BJ (cell line): ENCODE results near the gene ANP32A. TPM values are rescaled to one million over a fixed set of nuclear protein-coding genes. Genes with fewer than 3 reads are reported as not detected.

Source experiments
- CTCF ChIA-PET: fragments of 350-600 bp; formaldehyde crosslinking; extraction: SDS; loops from one replicate; lab custom pipeline; 2021; ENCODE audit warnings: antibody characterized with exemption, inconsistent platforms; lab: Yijun Ruan, JAX
- POLR2A ChIA-PET: fragments of 300-600 bp; sonication (Branson Sonifier 250); formaldehyde crosslinking; extraction: SDS; loops from one replicate; lab custom pipeline; 2021; ENCODE audit warnings: antibody characterized with exemption; lab: Charles Lee
- DNase-seq: peaks from one replicate; pipeline ENCODE4 v3.0.0-alpha.2; 2011; ENCODE audit warnings: low read depth
- H3K27me3 ChIP-seq: 2 replicates; pipeline ENCODE4 v1.6.0; 2011; ENCODE audit warnings: low read length; ENCODE audit not compliant: control insufficient read depth, insufficient read depth
- H3K36me3 ChIP-seq: 2 replicates; pipeline ENCODE4 v1.5.1; 2011; ENCODE audit warnings: low read length; ENCODE audit not compliant: control insufficient read depth, insufficient read depth
- H3K4me3 ChIP-seq: 2 replicates; pipeline ENCODE4 v1.5.1; 2011; ENCODE audit warnings: low read depth, mild to moderate bottlenecking, control low read depth, low read length
- CTCF ChIP-seq: IDR thresholded peaks from 2 replicates; pipeline ENCODE4 v1.5.1; 2011; ENCODE audit warnings: low read depth, mild to moderate bottlenecking, control low read depth, inconsistent platforms, low read length, moderate library complexity; ENCODE audit not compliant: insufficient read depth
- polyA plus RNA-seq: library from polyadenylated mRNA; depleted of rRNA; stranded (reverse); fragments of >200 nt; gene quantifications from 2 replicates; pipeline ENCODE4 v1.2.3, GENCODE V29; 2011

ANP32A gene
- polyA plus RNA-seq, 1 experiment: 36.2 TPM

DNA sequence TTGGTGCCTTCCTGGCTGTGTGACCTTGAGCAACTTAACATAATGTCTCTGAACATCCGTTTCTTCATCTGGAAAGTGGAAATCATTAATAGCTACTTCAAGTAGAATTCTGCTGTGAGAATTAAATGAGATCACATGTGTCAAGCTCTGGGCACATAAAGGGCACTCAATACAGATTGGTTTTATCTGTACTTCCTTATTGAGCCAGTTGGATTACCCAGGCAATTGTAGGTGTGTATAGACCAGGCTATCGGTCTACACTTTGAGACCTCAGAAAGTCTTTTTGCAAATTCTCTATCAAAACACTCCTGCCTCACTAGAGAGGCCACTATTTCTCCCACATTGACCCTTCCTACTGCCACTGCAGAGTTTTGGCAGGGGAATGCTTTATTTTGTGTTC, 47.7 kb downstream of the ANP32A start:
- no peak for TF ChIP-seq CTCF
- DNase-seq: no peak
- Histone ChIP-seq H3K27me3 (no peaks in the 10 kb centered on the region), H3K36me3 (peaks cover 4% of the 10 kb centered on the region; the same call in 1 of the 2 replicates), H3K4me3 (no peak overlapping the region)
- POLR2A ChIA-PET: interaction anchor here (0.5 kb wide), 1 partner anchor 104 kb away, joined by 3 read pairs; no protein-coding TSS in a partner anchor
- CTCF ChIA-PET: interaction anchor here (1.8 kb wide), 1 partner anchor 10 kb away, joined by 5 read pairs; no protein-coding TSS in a partner anchor

DNA sequence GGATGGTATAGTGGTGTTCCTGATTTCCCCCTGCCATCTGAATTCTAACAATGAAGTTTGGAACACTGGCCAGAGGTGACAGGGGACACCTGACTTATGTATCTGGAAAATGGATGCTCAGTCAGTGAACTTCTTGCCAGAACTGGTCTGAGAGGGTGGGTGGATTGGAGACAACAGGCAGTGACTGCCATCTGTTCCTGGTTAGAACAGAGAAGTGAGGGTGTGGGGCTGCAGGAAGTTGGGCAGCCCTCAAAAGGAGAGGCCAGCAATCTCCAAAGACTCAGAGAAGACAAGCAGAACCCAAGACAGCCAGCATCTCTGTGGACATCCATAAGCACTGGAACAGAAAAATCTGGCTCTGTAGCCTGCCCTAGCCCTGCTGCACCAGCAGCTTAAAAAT, 50.5 kb downstream of the ANP32A start:
- POLR2A ChIA-PET: no interaction called here
- CTCF ChIA-PET: interaction anchor here (0.5 to 0.6 kb wide), 2 partner anchors 25 to 119 kb away, joined by 3 read pairs; no protein-coding TSS in a partner anchor

DNA sequence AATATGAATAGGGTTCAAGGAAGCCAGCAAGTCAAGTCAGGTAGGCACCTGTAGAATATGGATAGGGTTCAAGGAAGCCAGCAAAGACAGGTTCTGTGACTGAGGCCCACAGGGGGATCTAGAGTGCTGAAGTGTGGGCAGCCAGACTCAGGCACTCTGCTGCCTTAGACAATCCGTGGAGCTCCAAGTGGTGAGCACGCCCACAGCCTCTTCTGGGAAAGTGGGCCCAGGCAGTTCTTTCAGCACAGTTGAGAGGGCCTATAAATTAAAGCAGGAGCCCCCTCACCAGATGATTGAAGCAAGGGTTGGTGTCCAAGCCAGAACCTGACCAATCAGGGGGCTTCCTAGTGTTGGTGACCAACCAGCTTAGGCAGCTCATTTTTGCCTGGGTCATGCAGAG, 51.0 kb downstream of the ANP32A start:
- no peak overlapping the region for H3K4me3 ChIP-seq
- POLR2A ChIA-PET: no interaction called here
- H3K27me3 ChIP-seq: peaks cover 2% of the 10 kb centered on the region; the same call in 1 of the 2 replicates
- no peaks in the 10 kb centered on the region for H3K36me3 ChIP-seq
- DNase-seq: no peak
- TF ChIP-seq CTCF: no peak
- CTCF ChIA-PET: no interaction called here

More for the DNA sequence above, 50.5 kb downstream of the ANP32A start:
- DNase-seq: no peak
- peaks cover 2% of the 10 kb centered on the region; the same call in 1 of the 2 replicates for H3K27me3 ChIP-seq
- H3K4me3 ChIP-seq: no peak overlapping the region
- TF ChIP-seq CTCF: no peak
- H3K36me3 ChIP-seq: no peaks in the 10 kb centered on the region

DNA sequence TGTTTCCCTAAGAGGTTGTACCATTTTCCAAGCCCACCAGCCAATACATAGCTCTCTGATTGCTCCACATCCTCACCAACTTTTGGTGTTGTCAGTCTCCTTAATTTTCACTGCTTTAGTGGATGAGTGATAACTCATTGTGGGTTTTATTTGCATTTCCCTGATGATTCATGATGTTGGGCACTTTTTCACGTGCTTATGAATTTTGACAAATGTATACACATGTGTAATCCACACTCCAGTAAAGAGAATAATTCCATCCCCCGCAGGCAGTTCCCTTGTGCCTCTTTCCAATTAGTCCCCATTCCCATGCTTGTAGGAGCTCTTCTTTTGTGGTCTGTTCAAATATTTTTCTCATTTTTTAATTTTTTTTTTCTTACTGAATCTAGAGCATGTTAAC, 52.4 kb downstream of the ANP32A start:
- ChIA-PET CTCF (no interaction called here), POLR2A (interaction anchor here (0.6 kb wide), 2 partner anchors 13 to 29 kb away, joined by 3 read pairs; no protein-coding TSS in a partner anchor)
- no peaks in the 10 kb centered on the region for H3K36me3 ChIP-seq
- no peak overlapping the region for H3K4me3 ChIP-seq
- no peak for TF ChIP-seq CTCF
- no peak for DNase-seq
- peaks cover 2% of the 10 kb centered on the region; the same call in 1 of the 2 replicates for H3K27me3 ChIP-seq

DNA sequence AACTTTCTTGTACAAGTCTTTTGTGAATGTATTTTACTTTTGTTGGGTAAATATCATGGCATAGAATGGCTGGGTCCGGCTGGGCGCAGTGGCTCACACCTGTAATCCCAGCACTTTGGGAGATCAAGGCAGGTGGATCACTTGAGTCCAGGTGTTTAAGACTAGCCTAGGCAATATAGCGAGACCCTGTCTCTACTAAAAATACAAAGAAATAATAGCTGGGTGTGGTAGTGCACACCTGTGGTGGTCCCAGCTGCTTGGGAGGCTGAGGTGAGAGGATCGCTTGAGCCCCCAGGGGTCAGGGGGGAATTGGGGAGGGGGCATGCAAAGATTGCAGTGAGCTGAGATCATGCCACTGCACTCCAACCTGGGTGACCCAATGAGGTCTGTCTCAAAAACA, 52.9 kb downstream of the ANP32A start:
- ChIA-PET POLR2A (interaction anchor here (0.6 kb wide), 2 partner anchors 12 to 30 kb away, joined by 3 read pairs; no protein-coding TSS in a partner anchor), CTCF (no interaction called here)
- no peak for DNase-seq
- Histone ChIP-seq H3K4me3 (no peak overlapping the region), H3K36me3 (no peaks in the 10 kb centered on the region), H3K27me3 (peaks cover 4% of the 10 kb centered on the region)
- TF ChIP-seq CTCF: no peak
